Head of caudate nucleus (tissue), 42 donors: Measurements from ENCODE around the gene KLHL15.
"Not testable (repeated sequence)": the region's sequence is repeated elsewhere in the genome, so short reads cannot be mapped to it uniquely, and the experiment has no call there.

ENCODE experiments used
- DNase-seq, 42 donors: peaks; one replicate each; pipeline versions ENCODE4 v3.0.0 to v3.0.0-alpha.2; 2020 to 2021; ENCODE audit warnings: mixed read lengths in 7 of 42
- intact Hi-C: fragments of 100-400 bp; cut with DNase I; formaldehyde crosslinking; loops from one replicate; pipeline ENCODE4 v1.15.0; 2022

KLHL15 gene

GRCh38 chrX:23965630-23966029 lies 61.4 kb downstream of the KLHL15 start:
- intact Hi-C loops, DNase-seq: not testable (repeated sequence)

DNA sequence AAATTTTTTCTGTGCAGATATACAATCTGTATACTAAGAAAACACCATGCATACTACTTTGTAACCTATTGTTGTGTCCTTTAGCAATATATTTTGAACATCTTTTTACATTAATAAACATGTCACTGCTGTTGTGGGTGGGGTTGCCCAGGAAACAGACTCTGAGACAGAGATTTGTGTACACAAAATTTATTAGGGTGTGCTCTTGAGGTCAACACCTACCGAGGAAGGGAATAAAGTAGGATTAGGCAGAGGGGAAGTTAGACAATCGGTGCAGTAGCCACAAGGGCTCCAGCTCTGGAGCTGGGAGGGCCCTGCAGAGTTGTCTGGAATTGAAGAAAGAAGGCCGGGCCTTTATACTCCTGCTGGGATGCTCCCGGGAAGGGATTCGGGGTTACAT lies 62.8 kb downstream of the KLHL15 start:
- intact Hi-C loops, result no loop called here
- no peak for DNase-seq

GRCh38 chrX:23959781-23960180 lies 67.2 kb downstream of the KLHL15 start:
- intact Hi-C loops, result no loop called here
- peak in 33 of 42 donors; percentile 2 to 70 (median 25) for DNase-seq

- no peak for DNase-seq
- intact Hi-C loops, result no loop called here
Observed at GRCh38 chrX:23954396-23954795, 72.6 kb downstream of the KLHL15 start.

DNA sequence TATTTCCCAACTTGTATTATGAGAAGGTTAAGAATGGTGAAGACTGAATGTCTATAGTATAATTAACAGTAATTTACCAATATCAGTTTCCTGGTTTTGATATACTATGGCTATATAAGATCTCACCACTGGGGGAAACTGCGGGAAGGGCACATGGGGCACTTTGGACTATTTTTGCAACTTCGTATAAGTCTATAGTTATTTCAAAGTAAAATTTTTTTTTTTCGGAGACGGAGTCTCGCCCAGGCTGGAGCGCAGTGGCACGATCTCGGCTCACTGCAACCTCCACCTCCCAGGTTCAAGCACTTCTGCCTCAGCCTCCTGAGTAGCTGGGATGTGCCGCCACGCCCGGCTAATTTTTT lies 73.1 kb downstream of the KLHL15 start:
- DNase-seq, result no peak
- intact Hi-C loops, result no loop called here

DNA sequence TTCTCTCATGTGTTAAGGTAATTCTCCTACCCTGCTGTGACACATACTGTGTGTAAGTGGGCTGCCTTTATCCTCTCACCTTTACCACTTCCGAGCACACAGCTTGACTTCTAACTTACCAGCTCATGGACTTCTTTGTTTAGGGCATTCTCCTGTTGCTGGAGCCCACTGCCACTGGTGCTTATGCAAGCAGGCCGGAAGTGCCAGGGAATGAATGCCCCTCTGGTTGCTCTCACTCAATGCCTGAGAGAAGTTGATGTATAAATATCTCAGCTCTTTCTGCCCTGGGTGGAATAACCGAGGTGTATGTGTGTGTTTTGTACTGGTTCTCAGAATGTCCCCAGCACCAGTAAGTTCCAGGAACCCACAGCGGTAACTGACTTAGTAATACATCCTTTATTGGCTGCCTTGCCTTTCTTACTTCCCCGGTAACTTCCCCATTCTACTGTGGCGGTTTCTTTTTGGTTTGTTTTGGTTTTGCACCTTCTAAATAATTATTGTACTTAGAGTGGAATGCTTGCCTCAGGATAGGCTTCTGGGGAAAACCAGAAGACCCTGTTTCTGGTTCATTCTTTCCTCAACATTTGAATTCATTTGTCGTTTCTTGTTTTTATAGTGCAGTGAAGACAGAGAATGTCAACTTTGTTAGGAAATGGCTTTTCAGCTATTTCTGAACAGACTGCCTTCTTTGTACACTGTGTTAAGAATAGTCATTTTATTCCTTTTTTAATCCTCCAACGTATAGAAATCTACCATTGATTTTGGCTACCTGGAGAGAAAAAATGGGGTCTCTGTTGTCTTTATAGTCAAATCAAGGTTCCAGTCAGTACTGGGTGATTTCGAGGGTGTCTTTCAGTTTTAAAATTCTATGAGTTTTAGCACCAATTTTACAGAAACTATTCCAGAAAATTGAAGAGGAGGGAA lies 73.7 kb downstream of the KLHL15 start:
- intact Hi-C loops, result no loop called here
- peak in 8 of 42 donors; percentile 1 to 21 (median 6) for DNase-seq

- no peak for DNase-seq
- intact Hi-C loops, result no loop called here
Observed at GRCh38 chrX:23952391-23952790, 74.6 kb downstream of the KLHL15 start.

DNA sequence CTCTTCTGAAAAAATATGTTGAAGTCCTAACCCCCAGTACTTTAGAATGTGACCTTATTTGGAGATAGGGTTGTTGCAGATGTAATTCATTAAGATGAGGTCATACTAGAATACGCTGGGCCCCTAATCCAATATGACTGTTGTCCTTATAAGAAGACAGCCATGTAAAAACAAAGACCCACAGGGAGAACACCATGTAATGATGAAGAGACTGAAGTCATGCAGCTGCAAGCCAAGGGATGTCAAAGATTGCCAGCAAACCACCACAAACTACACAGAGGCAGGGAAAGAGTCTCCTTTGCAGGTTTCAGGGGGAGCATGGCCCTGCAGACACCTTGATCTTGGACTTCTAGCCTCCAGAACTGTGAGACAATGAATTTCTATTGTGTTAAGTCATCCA lies 81.8 kb downstream of the KLHL15 start:
- intact Hi-C loops, result no loop called here
- DNase-seq, result no peak

DNA sequence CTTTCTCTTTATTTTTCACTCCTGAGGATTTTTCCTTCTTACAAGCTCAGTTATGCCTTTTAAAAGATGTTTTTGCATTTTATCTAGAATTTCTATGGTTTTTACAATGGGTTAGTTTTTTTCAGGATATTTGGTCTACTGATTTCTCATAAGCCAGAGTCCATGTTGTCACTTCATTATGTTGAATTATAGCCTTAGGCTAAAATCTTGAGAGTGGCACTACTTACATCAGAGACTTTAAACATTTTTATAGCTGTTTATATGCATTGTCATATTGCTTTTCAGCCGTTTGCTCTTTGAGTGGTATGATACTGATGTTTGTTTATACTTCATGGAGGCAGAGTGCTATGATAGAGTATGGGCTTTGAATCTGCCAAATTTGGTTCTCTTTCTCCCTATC lies 82.8 kb downstream of the KLHL15 start:
- no peak for DNase-seq
- intact Hi-C loops, result no loop called here

DNA sequence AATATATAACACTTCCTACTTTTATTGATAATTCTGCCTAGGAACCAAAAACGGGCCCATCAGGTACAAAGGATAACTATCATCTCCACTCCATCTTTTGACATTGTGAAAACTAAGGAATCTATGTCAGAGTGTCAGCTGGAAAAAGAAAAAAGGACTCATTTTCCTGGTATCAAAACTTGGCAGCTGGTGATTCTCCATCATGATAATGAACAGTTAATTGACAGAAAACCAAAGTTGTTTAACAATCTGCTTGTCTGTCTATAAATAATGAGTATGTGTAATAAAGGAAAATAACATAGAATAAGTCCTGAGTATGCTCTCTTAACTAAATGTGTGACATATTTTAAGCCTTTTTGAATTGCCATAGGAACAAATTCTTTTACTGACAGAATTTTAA lies 87.8 kb downstream of the KLHL15 start:
- DNase-seq, result no peak
- intact Hi-C loops, result no loop called here

DNA sequence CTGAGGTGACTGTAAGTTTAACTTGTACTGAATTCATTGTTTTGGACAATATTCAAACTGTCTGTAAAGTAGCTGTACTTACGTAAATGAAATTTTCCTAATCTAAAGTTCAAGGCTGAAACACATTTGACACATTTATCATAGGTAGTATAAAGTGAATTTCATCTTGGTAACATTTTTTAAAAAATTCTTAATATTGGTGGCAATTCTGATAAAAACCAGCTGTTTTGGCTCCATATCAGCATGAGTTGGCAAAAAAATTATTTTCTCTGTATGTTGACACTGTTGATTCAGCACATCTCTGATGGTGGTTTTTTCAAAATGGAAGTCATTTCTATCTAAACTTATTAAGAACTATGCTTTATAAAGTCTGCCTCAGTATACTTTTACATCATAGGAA lies 88.3 kb downstream of the KLHL15 start:
- no peak for DNase-seq
- intact Hi-C loops, result no loop called here

- DNase-seq, result no peak
- intact Hi-C loops, result no loop called here
Observed at GRCh38 chrX:23937100-23937499, 89.9 kb downstream of the KLHL15 start.

- no peak for DNase-seq
Observed at GRCh38 chrX:23936180-23936579, 90.8 kb downstream of the KLHL15 start.

GRCh38 chrX:23935106-23935505 lies 91.9 kb downstream of the KLHL15 start:
- no peak for DNase-seq

More at GRCh38 chrX:23936180-23936579, 90.8 kb downstream of the KLHL15 start:
- intact Hi-C loops, result no loop called here

More at GRCh38 chrX:23935106-23935505, 91.9 kb downstream of the KLHL15 start:
- intact Hi-C loops, result no loop called here
